CD4-positive, alpha-beta T cell (primary cell): ENCODE data around the gene STX18. TPM values are rescaled to one million over a fixed set of nuclear protein-coding genes. Genes with fewer than 3 reads are reported as not detected.

Source experiments
- ATAC-seq: fragments of 200-7000 bp; cut with Tn5 transposase; one replicate; pipeline ENCODE4 v1.10.0; 2022; ENCODE audit warnings: mild to moderate bottlenecking; ENCODE audit not compliant: poor library complexity
- CTCF ChIA-PET: fragments of 350-600 bp; sonication (Branson Sonifier 250); formaldehyde crosslinking; loops from one replicate; lab custom pipeline; 2021; ENCODE audit warnings: antibody characterized with exemption, inconsistent platforms; lab: Charles Lee
- POLR2A ChIA-PET: fragments of 350-600 bp; sonication (Branson Sonifier 250); formaldehyde crosslinking; loops from one replicate; lab custom pipeline; 2021; ENCODE audit warnings: antibody characterized with exemption, inconsistent platforms; lab: Charles Lee
- DNase-seq, 14 experiments: peaks; one replicate each; pipeline ENCODE4 v3.0.0-alpha.2; 2013 to 2020; ENCODE audit warnings: mixed read lengths in 2 of 14
- H3K27ac ChIP-seq, 2 donors: one replicate each; pipeline versions ENCODE4 v1.5.1 to v1.7.0; 2013; ENCODE audit warnings: low read length in 2 of 2, low read depth in 1 of 2, mild to moderate bottlenecking in 1 of 2
- H3K27me3 ChIP-seq, 2 experiments: 1 replicate in 1 of 2; 2 replicates in 1 of 2; pipeline versions ENCODE4 v1.6.1 to v1.7.0; 2013; ENCODE audit warnings: low read length in 2 of 2, control low read depth in 1 of 2, mild to moderate bottlenecking in 1 of 2, moderate library complexity in 1 of 2; ENCODE audit not compliant: insufficient read depth in 2 of 2, control insufficient read depth in 1 of 2
- H3K36me3 ChIP-seq: one replicate; pipeline ENCODE4 v1.6.1; 2013; ENCODE audit warnings: low read length, control low read depth; ENCODE audit not compliant: insufficient read depth
- H3K4me1 ChIP-seq: one replicate; pipeline ENCODE4 v1.6.1; 2013; ENCODE audit warnings: low read length, control low read depth; ENCODE audit not compliant: insufficient read depth
- H3K4me3 ChIP-seq: one replicate; pipeline ENCODE4 v1.5.1; 2013; ENCODE audit warnings: mild to moderate bottlenecking, low read length, moderate library complexity
- H3K9me3 ChIP-seq, 2 experiments: 1 replicate in 1 of 2; 2 replicates in 1 of 2; pipeline versions ENCODE4 v1.6.1 to v1.7.0; 2013; ENCODE audit warnings: low read length in 2 of 2, mild to moderate bottlenecking in 2 of 2, control low read depth in 1 of 2, moderate library complexity in 1 of 2; ENCODE audit not compliant: control insufficient read depth in 1 of 2, insufficient read depth in 1 of 2
- H3K27ac Mint-ChIP-seq: one replicate; pipeline ENCODE4 v1.8.0; 2020; ENCODE audit warnings: mixed read lengths
- H3K27me3 Mint-ChIP-seq: one replicate; pipeline ENCODE4 v1.8.0; 2021; ENCODE audit warnings: mixed read lengths
- H3K36me3 Mint-ChIP-seq: one replicate; pipeline ENCODE4 v1.8.0; 2021; ENCODE audit warnings: low read depth, mixed read lengths
- H3K4me1 Mint-ChIP-seq: one replicate; pipeline ENCODE4 v1.8.0; 2021; ENCODE audit warnings: low read depth, mixed read lengths
- H3K4me3 Mint-ChIP-seq: one replicate; pipeline ENCODE4 v1.8.0; 2020; ENCODE audit warnings: mild to moderate bottlenecking, mixed read lengths
- H3K9me3 Mint-ChIP-seq: one replicate; pipeline ENCODE4 v1.8.0; 2020; ENCODE audit warnings: mixed read lengths
- CTCF ChIP-seq: fragments of 200-600 bp; IDR thresholded peaks from one replicate; pipeline ENCODE4 v1.8.0; 2022; ENCODE audit warnings: antibody characterized with exemption, mild to moderate bottlenecking
- intact Hi-C, 2 experiments: fragments of 100-400 bp; cut with DNase I in 1 of 2; cut with micrococcal nuclease in 1 of 2; formaldehyde crosslinking; loops; one replicate each; pipeline versions ENCODE4 v1.15.1 to v1.9.0; 2023 to 2025; cut with DNase I, micrococcal nuclease
- total RNA-seq, 174 experiments: library from RNA in 2 of 174; stranded (reverse) in 2 of 174; gene quantifications; one replicate each; pipeline ENCODE4 v1.2.3 and lab custom pipeline; 2021 to 2026

The STX18 gene
- total RNA-seq, 2 experiments from 2014 or later: 15.2 to 15.5 TPM

- Histone ChIP-seq H3K4me3 (peak overlapping the region; percentile 52), H3K27ac (no peak overlapping the region)
- ATAC-seq: no peak
These were observed 154.1 kb downstream of the STX18 start for GRCh38 chr4:4387531-4388310.

GRCh38 chr4:4386736-4387392, 155.0 kb downstream of the STX18 start, which contains the start of gene NSG1:
Gene NSG1 (plus strand): TSS chr4:4387102. CDS start chr4:4387630, 528 bp downstream.
- H3K4me3 Mint-ChIP-seq: peak within 1 kb of the TSS; percentile 96
- peaks cover 25% of the 10 kb centered on the region for H3K4me1 ChIP-seq
- H3K36me3 ChIP-seq: peaks cover 2% of the 10 kb centered on the region
- H3K27me3 ChIP-seq: peaks cover 3 to 15% of the 10 kb centered on the region in 2 experiments
- H3K27ac ChIP-seq: no peak within 1 kb of the TSS
- intact Hi-C loops: no loop called here
- H3K27ac Mint-ChIP-seq: peak within 1 kb of the TSS; percentile 63
- ChIA-PET POLR2A (interaction anchor here (0.8 to 1.9 kb wide), 5 partner anchors 9 to 139 kb away, joined by 3 to 12 read pairs (median 5); partner anchors contain the start of gene TMEM128), CTCF (no interaction called here)
- DNase-seq (peak in 11 of 14 experiments; percentile 12 to 72 (median 44)), ATAC-seq (peak; percentile 70)
- peaks cover 17% of the 10 kb centered on the region for H3K4me1 Mint-ChIP-seq
- H3K36me3 Mint-ChIP-seq: peaks cover 9% of the 10 kb centered on the region
- H3K27me3 Mint-ChIP-seq: peaks cover 19% of the 10 kb centered on the region
- TF ChIP-seq CTCF: no peak
- H3K9me3 ChIP-seq: peaks cover 0 to 5% of the 10 kb centered on the region in 2 experiments
- peak within 1 kb of the TSS; percentile 63 for H3K4me3 ChIP-seq
- H3K9me3 Mint-ChIP-seq: no peaks in the 10 kb centered on the region

More at GRCh38 chr4:4387531-4388310, 154.1 kb downstream of the STX18 start:
- Mint-ChIP-seq H3K27ac (no peak overlapping the region), H3K9me3 (no peaks in the 10 kb centered on the region), H3K4me3 (peak overlapping the region; percentile 87), H3K27me3 (peaks cover 19% of the 10 kb centered on the region), H3K4me1 (peaks cover 17% of the 10 kb centered on the region), H3K36me3 (peaks cover 12% of the 10 kb centered on the region)
- CTCF ChIA-PET: no interaction called here
- peak in 4 of 14 experiments; percentile 16 to 34 (median 22) for DNase-seq
- TF ChIP-seq CTCF: no peak
- POLR2A ChIA-PET: interaction anchor here (0.8 to 1.9 kb wide), 5 partner anchors 8 to 140 kb away, joined by 3 to 12 read pairs (median 5); partner anchors contain the start of gene TMEM128
- Histone ChIP-seq H3K4me1 (peaks cover 25% of the 10 kb centered on the region), H3K9me3 (peaks cover 0 to 5% of the 10 kb centered on the region in 2 experiments), H3K27me3 (peaks cover 3 to 15% of the 10 kb centered on the region in 2 experiments), H3K36me3 (peaks cover 4% of the 10 kb centered on the region)
- intact Hi-C loops: no loop called here

GRCh38 chr4:4386296-4386735, 155.5 kb downstream of the STX18 start:
- H3K9me3 Mint-ChIP-seq: no peaks in the 10 kb centered on the region
- Histone ChIP-seq H3K4me1 (peaks cover 25% of the 10 kb centered on the region), H3K36me3 (no peaks in the 10 kb centered on the region), H3K27me3 (peaks cover 3 to 15% of the 10 kb centered on the region in 2 experiments), H3K27ac (no peak overlapping the region), H3K4me3 (peak overlapping the region; percentile 63), H3K9me3 (peaks cover 0 to 5% of the 10 kb centered on the region in 2 experiments)
- H3K4me1 Mint-ChIP-seq: peaks cover 17% of the 10 kb centered on the region
- POLR2A ChIA-PET: interaction anchor here (1.5 to 1.9 kb wide), 2 partner anchors 9 to 37 kb away, joined by 5 to 12 read pairs; no protein-coding TSS in a partner anchor
- H3K27ac Mint-ChIP-seq: peak overlapping the region; percentile 63
- H3K4me3 Mint-ChIP-seq: peak overlapping the region; percentile 96
- CTCF ChIA-PET: no interaction called here
- no peak for TF ChIP-seq CTCF
- H3K27me3 Mint-ChIP-seq: peaks cover 19% of the 10 kb centered on the region
- DNase-seq (peak in 8 of 14 experiments; percentile 11 to 68 (median 40)), ATAC-seq (peak; percentile 76)
- H3K36me3 Mint-ChIP-seq: peaks cover 4% of the 10 kb centered on the region
- intact Hi-C loops: no loop called here
